HG03565 (cell line): Measurements from ENCODE around the gene ECM1.
A peak's percentile ranks its signal among the peaks of the same experiment; 100 is the strongest.

Source experiments
- ATAC-seq: cut with Tn5 transposase; IDR thresholded peaks from one replicate; pipeline ENCODE4 v1.9.1; 2021; ENCODE audit warnings: mild to moderate bottlenecking, moderate library complexity; ENCODE audit not compliant: unreplicated experiment

ECM1 gene

DNA sequence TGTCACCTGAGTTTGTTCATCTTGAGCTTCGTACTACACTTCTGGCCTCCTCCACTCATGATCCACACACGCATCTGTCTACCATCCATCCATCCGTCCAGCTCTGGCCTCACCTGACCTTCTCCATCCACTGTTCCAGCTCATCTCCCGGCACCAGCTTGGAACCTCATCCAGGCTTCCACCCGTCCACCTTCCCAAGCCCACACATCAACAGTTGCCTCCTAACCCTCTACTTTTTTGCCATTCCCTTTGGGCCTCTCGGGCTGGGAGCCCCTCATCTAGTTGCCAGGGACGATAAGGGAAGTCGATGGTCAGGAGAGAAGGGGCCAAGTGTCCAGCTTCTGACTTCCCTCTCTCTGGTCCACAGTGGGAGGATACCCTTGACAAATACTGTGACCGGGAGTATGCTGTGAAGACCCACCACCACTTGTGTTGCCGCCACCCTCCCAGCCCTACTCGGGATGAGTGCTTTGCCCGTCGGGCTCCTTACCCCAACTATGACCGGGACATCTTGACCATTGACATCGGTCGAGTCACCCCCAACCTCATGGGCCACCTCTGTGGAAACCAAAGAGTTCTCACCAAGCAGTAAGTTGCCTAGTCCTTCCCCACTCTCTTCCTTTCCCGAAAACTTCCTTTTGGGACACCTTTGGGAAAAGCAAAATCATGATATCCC lies 4.2 kb downstream of the ECM1 start:
- ATAC-seq = no peak

DNA sequence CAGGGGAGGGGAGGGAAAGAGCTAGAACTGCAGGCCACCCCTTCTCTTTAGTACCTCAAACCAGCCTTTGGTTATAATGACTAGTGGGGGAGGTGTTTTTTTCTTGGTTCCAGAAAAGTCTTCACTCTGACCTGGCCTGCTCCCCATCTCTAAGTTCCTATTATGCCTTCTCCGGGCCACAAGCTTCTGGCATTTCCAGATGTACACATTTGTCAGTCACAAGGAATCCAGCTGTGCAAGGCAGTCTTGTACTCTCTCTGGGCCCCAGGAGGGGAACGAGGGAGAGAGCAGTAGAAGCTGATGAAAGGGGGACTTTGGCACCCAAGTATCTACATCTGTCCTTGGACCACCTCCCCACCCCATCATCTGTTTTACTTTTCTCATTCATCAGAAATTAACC lies 4.9 kb downstream of the ECM1 start:
- no peak for ATAC-seq

DNA sequence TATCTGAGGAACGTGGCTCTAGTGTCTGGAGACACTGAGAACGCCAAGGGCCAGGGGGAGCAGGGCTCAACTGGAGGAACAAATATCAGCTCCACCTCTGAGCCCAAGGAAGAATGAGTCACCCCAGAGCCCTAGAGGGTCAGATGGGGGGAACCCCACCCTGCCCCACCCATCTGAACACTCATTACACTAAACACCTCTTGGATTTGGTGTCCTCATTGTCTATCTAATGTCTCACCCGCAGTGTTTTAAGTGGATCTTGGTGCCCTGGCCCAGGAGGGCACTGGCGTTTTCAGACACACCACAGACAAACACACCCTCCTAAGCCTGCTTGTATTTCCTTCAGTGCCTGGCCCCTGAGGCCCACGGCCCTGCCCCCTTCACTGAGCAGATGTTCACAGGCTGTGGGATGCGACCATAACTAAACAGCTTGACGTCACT lies 5.5 kb downstream of the ECM1 start:
- ATAC-seq = no peak

DNA sequence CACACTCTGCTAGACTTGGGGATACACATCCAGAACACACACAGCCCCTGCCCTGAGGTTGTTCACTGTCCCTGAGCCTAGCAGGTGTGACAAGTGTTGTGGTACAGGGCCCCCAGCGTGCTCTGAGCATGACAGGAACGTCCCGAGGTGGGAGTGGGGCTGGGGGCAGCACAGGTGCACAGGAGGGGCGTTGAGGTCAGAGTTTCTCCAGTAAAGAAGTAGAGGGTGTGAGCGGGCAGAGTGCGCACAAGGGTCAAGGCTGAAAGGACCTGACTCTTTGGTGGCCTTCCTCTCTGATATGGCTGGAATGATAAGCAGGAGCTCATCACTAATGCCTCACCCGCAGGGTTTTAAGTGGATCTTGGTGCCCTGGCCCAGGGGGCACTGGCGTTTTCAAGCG lies 6.4 kb downstream of the ECM1 start:
- no peak for ATAC-seq

DNA sequence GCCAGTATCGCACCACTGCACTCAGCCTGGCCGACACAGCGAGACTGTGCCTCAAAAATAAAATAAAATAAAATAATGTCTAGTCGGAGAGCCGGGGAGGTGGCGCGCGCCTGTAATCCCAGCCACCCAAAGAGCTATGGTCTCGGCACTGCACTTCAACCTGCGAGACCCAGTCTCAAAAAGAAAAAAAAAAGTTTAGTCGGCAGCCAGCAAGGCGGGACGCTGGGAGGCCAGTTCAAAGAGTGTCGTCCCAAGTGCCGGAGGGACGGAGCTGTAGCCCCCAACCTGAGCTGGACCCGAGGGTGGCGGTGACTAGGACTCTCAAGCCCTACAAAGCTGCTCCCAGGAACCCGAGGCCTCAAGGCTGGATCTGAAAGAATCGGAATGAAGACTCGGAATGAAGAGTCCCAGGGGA lies 7.0 kb downstream of the ECM1 start:
- ATAC-seq = no peak

DNA sequence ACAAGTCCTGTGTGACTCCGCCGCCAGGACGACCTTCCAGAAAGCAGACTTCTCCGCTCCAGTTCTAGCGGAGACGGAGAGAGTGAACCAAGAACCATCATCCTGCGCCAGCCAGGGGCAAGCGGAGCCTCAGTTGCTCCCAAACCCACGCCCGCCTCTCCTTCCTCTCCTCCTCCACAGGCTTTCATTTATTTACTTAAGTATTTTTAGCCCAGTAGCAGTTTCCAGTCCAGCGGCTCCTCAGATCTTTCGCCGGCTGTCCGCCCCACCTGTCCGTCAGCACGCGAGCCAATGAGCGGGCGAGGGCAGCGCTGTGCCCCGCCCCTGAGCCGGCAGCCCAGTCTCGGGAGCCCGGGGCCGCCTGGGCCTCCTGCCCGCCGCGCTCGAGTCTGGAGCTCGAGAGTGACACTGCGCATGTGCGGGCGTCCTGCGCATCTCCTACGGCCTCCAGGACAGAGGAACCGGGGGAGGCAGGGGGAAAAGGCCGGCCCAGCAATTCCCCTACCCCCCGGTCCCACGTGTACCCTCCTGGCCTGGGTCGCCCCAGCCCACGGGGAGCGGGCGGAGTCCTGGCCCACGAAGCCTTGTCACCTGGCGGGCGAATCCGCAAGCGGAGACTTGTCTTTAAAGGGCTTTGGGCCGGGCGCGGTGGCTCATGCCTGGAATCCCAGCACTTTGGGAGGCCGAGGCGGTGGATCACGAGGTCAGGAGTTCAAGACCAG lies 7.6 kb downstream of the ECM1 start, which contains the start of gene FALEC:
FALEC (plus strand) TSS at position 425 of the 722 bp plus-strand sequence.
- peak; percentile 94 for ATAC-seq

DNA sequence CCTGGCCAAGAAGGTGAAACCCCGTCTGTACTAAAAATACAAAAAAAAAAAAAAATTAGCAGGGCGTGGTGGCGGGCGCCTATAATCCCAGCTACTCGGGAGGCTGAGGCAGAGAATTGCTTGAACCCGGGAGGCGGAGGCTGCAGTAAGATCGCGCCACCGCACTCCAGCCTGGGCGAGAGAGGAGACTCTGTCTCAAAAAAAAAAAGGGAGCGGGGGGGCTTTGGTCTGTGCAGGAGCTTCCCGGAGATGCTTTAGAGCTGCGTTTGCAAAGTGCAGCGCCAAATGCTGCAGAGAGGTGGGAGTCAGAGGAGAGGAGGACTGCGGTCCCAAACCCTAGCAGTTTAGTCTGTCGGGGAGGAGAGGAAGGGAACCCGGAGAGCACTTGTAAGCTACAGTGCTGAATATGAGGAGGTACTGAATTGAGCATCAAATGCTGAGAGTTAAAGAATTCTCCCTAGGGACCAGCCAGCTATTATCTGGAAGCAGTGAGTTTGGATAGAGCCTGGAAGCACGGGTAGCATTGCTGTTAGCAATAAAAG lies 8.2 kb downstream of the ECM1 start:
- no peak for ATAC-seq

DNA sequence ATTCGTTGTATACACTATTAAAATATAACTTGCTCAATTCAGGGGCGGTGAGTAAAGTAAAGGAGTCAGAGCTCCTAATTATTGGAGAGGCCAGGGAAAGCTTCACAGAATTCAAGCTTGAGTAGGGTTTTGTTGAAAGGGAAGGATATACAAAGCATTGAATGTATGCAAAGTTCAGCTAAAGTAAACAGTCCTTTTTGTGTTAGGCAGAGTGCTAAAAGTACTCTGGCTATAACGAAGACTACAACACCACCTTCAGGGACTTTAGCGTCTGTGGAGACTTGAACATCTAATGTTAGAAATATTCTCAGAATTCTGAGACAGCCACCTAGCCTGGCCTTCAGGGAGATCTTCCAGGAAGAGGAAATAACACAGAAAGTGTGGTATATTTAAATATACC lies 8.7 kb downstream of the ECM1 start:
- no peak for ATAC-seq

DNA sequence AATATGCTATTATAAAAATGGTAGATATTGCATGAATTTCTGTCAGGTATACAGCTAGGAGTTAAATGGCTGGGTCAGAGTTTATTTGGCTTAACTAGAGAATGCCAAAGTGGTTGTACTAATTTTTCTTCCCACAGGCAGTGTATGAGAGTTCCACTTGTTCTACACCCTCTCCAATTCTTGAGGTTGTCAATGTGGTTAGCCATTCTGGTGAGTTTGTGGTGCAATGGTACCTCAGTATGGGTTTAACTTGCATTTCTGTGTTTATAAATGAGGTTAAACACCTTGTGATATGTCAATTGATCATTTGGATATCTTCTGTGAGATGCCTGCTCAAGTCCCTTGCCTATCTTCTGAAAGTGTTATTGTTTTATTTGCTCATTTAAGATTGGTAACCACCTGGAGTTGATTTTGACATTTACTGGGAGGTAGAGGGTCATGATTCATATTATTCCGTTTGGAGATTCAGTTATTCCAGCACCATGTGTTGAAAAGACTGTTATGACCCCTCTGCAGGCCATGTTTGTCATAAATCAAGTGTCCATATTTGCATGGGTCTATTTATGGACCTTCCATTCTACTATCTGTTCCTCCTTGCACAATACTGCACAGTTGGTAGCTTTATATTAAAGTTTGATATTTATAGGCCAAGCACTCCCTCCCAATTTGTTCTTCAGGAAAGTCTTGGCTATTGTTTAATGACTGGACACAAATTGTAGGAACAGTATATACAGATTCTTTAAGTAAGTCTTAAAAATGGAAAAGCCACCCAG lies 13.5 kb downstream of the ECM1 start:
- no peak for ATAC-seq

DNA sequence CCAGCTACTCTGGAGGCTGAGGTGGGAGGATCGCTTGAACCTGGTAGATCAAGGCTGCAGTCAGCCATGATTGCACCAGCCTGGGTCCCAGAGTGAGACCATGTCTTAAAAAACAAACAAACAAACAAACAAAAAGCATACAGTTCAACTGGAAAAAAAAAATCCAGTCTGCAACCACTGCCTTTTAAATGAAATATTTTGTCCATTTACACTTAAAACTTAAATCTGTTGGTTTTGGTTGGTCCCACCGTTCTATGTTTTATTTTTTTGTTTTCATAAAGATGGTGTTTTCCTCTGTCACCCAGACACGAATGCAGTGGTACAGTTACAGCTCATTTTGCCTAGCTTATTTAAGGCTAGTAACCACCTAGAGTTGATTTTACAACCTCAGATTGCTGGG lies 17.4 kb downstream of the ECM1 start:
- no peak for ATAC-seq

DNA sequence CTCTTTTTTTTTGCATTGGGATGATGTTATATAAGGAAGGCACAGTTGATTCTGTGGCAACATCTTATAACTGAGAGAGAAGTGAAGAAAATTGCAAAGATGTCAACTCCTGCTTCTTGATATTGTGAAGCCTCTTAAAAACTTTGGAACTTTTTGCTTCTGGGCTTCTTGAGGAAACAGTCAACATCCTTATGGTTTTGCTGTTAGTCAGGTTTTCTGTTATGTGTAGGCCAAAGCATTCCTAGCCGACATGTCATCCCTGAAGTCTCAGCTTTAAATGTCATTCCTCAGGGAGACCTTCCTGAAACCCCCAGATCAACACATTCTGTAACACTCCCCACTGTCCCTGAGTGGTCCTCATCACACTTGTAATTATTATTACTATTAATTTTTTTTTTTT lies 20.3 kb downstream of the ECM1 start:
- ATAC-seq = no peak

DNA sequence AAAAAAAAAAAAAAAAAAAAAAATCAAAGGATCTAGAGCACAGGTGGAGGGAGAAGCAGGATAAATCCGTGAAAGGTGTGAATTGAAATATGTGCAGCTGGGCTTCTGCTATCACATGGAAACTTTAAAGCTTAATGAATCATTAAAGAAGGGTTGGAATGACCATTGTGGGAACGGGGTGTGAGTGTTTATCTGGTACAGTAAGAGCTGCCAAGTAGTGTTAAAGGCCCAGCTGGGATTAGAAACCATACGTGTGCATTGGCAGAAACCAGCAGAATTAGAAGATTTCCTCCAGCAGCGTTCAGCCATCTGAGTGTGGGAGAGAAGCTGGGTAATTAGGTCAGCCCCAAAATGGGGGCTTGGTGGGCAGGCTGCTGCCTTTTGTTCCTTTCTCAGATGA lies 21.1 kb downstream of the ECM1 start:
- no peak for ATAC-seq

DNA sequence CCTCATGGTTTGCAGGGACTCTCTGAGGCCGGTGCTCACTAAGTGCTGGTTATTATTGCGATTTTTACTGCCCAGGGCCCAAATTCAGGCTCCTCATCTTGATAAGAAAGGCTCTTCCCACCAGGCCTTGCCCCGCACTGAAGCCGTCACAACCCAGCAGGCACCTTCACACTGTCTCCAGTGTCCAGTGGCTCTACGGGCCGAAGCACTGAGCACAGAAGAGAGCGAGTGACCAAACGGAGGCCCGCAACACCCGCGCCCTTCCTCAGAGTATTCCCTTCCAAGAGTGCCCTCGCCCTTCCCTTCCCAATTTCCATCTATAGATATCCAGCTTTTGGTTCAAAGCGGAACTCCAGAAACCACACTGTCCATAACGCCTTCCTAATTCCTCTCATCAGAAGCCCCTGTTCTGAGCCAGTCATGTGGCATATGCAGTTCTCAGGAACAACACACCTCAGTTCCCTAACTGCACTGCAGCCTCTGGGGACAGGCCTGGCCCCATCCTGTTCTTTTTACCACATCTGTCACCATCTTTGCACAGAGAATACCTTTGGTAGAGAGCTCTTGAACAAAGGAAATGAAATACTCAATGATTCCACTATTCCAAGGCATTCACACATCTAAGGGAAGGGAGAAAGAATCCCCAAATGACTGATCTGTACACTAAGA lies 22.7 kb downstream of the ECM1 start:
- no peak for ATAC-seq

DNA sequence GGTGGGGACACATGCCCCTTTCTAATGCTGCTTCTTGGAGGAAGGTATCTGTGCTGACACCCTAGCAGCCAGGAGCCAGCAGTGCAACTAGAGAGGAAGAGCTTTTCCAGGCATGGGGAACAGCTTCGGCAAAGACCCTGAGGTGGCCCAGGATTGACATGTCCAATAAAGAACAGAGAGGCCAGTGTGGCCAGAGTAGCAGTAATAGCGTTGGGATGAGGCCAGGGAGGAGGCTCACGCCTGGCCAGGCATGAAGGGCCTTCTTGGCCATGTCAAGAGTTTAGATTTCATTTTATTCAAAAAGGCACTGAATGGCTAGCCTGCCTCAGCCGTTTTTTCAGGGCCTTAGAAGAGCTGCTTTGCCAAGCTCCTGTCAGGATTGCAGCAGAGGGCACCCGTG lies 25.0 kb downstream of the ECM1 start:
- no peak for ATAC-seq

DNA sequence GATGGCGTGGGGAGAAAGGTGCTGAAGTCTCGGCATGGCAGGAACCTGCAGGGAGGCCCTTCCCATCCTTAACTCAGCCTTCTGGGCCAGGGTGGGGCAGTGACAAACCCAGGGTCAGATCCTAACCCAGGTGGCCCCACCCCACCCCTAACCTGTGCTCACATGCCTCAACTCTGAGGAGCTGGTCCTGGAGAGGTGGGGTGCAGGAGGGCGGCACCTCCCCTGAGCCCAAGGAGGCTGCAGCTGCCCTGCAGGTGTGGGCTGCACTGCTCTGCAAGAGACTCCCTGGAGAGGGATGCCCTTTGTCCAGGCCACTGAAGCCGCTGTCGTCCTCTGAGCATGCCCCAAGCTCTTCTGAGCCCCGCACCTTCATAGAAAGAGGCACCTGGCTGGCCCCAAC lies 26.1 kb downstream of the ECM1 start:
- no peak for ATAC-seq

DNA sequence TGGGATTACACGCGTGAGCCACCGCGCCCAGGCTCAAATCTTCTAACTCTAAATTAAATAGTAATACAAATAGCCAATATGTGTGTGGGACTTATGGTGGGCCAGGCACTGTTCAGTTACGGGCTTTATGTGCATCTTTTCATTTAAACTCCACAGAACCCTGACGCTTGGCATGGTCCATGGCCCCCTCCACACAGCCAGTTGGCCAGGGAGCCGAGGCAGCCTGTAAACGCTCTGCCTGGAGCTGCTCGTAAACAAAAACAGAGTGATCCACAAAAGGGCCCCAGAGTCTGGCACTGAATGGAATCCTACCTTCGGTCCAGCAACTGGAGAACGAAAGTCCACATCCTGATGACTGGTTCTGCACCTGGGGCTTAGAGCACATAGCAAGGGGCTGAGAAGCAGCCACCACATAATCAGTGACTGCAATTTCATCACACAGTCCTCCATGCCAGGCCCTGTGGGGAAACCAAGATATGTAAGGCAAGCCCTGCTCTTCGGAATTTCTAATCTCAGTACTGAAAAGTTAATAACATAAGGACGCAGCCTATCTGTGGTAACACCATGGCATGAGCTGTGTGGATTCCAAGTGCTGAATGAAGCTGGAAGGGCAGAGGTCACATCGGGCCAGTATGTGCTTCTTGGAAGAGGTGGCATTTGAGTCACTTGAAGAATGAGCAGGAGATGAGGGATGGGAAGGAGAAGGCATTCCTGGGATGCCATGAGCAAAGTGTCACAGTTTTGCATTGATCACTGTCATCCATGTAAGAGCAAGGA lies 27.8 kb downstream of the ECM1 start:
- no peak for ATAC-seq

DNA sequence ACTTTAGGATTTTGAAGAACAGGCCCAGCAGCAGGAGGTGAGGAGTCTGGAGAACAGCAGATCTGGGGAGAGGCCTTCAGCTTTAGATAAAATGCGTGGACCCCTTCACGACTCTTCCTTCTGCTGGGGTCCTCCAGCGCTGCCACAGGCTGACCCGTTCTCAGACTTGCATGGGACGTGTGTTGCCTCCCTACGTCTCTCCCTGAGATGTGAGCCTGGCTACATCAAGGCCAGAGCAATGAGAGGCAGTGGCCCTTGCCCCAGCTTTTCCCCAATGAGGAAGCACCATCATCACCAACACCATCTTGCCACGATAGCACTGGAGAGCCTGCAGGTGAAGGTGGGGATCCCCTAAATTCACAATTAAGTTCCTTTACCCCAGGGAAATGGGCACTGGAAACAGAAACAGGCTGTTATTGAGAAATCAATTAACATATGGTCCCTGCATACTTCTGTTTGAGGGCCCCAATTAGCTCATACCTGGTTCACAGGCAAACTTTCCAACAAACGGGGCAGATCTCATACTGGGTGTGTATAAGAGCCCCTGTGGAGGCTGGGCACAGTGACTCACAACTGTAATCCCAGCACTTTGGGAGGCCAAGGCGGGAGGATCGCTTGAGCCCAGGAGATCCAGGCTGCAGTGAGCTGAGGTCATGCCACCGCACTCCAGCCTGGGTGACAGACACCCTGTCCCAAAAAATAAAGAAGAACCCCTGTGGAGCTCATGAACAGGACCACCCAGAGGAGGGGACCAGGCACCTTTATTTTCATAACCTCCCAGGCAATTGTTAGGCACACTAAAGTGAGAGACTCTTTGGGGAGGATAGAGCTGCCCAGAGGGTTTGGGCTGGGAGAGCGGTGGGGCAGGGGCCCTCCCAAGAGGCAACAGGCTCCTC lies 29.2 kb downstream of the ECM1 start:
- no peak for ATAC-seq

DNA sequence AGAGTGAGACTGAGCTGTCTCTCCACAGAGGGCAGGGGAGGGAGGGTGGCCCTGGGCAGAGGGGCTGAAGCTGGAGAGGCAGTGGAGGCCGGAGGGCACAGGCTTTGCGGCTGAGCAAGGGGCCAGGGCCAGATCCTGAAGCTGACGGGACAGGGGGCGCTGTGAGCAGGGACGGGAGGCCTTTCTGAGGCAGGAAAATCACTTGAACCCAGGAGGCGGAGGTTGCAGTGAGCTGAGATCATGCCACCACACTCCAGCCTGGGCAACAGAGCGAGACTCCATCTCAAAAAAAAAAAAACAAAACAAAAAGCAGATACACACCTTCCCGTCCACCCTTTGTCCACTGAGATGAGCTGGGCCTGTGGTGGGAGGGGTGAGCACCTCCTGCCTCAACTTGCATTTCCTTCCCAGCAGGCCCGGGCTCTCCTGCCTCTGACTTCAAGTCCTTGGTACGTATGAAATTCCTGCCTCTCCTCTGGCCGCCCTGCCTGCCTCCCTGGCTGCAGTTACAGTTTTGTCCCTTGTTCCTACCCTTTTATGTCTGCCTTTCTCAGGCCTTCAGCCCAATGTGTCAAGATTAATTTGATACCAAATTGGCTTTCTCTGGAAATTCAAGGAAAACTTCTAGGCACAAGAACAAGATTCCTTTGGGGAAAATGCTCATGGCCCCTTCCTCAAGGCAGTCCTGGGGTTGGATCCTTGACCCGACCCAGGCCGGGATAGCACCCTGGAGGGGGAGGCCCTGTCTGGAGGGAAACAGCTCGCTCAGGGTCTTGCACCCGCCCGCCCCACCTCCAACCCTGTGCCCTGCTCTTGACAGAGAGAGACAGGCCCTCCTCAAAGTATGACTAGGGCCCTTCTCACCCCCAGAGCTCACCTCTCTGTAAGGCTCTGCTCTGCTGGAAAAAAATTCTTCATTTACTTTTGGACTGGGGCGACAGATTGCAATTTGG lies 30.1 kb downstream of the ECM1 start:
- no peak for ATAC-seq
